A549 (cell line): ENCODE data around the gene SEMA4D. TPM values are rescaled to one million over a fixed set of nuclear protein-coding genes. Genes with fewer than 3 reads are reported as not detected.

Source experiments
- ATAC-seq, 2 experiments: fragments of 200-7000 bp in 1 of 2; fragments of >200 bp in 1 of 2; cut with Nextera tagmentation in 1 of 2; cut with Tn5 transposase in 1 of 2; 3 replicates each; pipeline versions ENCODE4 v1.8.0 to v1.9.1; 2018 to 2020; ENCODE audit warnings: mild to moderate bottlenecking in 1 of 2, moderate library complexity in 1 of 2
- CTCF ChIA-PET: fragments of 300-600 bp; sonication (Branson Sonifier 250); formaldehyde crosslinking; extraction: SDS; loops from one replicate; lab custom pipeline; 2021; ENCODE audit warnings: antibody characterized with exemption, inconsistent platforms; lab: Yijun Ruan, JAX
- POLR2A ChIA-PET: fragments of 350-600 bp; formaldehyde crosslinking; extraction: SDS; loops from one replicate; lab custom pipeline; 2021; ENCODE audit warnings: antibody characterized with exemption, inconsistent platforms; lab: Yijun Ruan, JAX
- DNase-seq, 2 experiments: peaks; one replicate each; pipeline versions ENCODE4 v3.0.0 to v3.0.0-alpha.2; 2011 to 2016; ENCODE audit warnings: low read depth in 1 of 2, low spot score in 1 of 2
- FAIRE-seq: peaks from 2 replicates; lab custom pipeline; 2011; peaks lifted over from hg19 to GRCh38; lab: Jason Lieb, UNC
- H3K27ac ChIP-seq, 2 experiments: fragments of >200 bp; sonication (Bioruptor Twin); formaldehyde crosslinking; 3 replicates each; pipeline ENCODE4 v1.5.1; 2016 to 2017
- H3K4me1 ChIP-seq: fragments of >200 bp; sonication (Bioruptor Twin); formaldehyde crosslinking; 3 replicates; pipeline ENCODE4 v1.6.1; 2016
- H3K4me2 ChIP-seq: fragments of >200 bp; sonication (Bioruptor Twin); formaldehyde crosslinking; 3 replicates; pipeline ENCODE4 v1.6.1; 2016
- H3K4me3 ChIP-seq: fragments of >200 bp; sonication (Bioruptor Twin); formaldehyde crosslinking; 3 replicates; pipeline ENCODE4 v1.5.1; 2016
- H3K9me3 ChIP-seq: fragments of >200 bp; sonication (Bioruptor Twin); formaldehyde crosslinking; 3 replicates; pipeline ENCODE4 v1.6.1; 2016
- CHD4 ChIP-seq: fragments of 200-600 bp; sonication (generic); IDR thresholded peaks from 2 replicates; pipeline ENCODE4 v1.6.1; 2016; ENCODE audit warnings: antibody characterized with exemption, mild to moderate bottlenecking, borderline replicate concordance
- EHF ChIP-seq: fragments of 250-450 bp; sonication (Bioruptor Pico); IDR thresholded peaks from 2 replicates; pipeline ENCODE4 v1.5.0; 2020; ENCODE audit warnings: mild to moderate bottlenecking
- EP300 ChIP-seq, 2 experiments: fragments of >200 bp; sonication (Bioruptor Twin); formaldehyde crosslinking; IDR thresholded peaks; 2 replicates in 1 of 2; 3 replicates in 1 of 2; pipeline ENCODE4 v1.6.1; 2016 to 2017
- ESRRA ChIP-seq: fragments of 150-350 bp; IDR thresholded peaks from 2 replicates; pipeline ENCODE4 v1.6.1; 2014; ENCODE audit warnings: mild to moderate bottlenecking, low read length, borderline replicate concordance
- FOSB ChIP-seq: fragments of 250-450 bp; sonication (Bioruptor Pico); IDR thresholded peaks from 2 replicates; pipeline ENCODE4 v1.5.0; 2020; ENCODE audit warnings: mild to moderate bottlenecking, moderate library complexity
- HMGXB4 ChIP-seq: fragments of 250-450 bp; sonication (Bioruptor Pico); IDR thresholded peaks from 2 replicates; pipeline ENCODE4 v1.5.0; 2021; ENCODE audit warnings: mild to moderate bottlenecking, moderate library complexity, borderline replicate concordance
- HOXA7 ChIP-seq: fragments of 250-450 bp; sonication (Bioruptor Pico); IDR thresholded peaks from 2 replicates; pipeline ENCODE4 v1.5.0; 2020; ENCODE audit warnings: mild to moderate bottlenecking, moderate library complexity
- HOXB13 ChIP-seq: fragments of 250-450 bp; sonication (Bioruptor Pico); IDR thresholded peaks from 2 replicates; pipeline ENCODE4 v1.5.0; 2020; ENCODE audit warnings: low read depth, mild to moderate bottlenecking, moderate library complexity
- HOXB5 ChIP-seq: fragments of 250-450 bp; sonication (Bioruptor Pico); IDR thresholded peaks from 2 replicates; pipeline ENCODE4 v1.5.0; 2020; ENCODE audit warnings: mild to moderate bottlenecking, moderate library complexity
- JUNB ChIP-seq: fragments of >200 bp; sonication (Bioruptor Twin); formaldehyde crosslinking; IDR thresholded peaks from 2 replicates; pipeline ENCODE4 v1.6.1; 2016
- MAFK ChIP-seq: fragments of 450-650 bp; IDR thresholded peaks from 2 replicates; pipeline ENCODE4 v1.6.1; 2014; ENCODE audit not compliant: partially characterized antibody
- MYC ChIP-seq: IDR thresholded peaks from 2 replicates; pipeline ENCODE4 v1.6.1; 2012; ENCODE audit warnings: mild to moderate bottlenecking, inconsistent platforms, low read length, improper control_type of control experiment, borderline replicate concordance
- NFE2L2 ChIP-seq: fragments of 150-350 bp; conservative IDR thresholded peaks from 2 replicates; pipeline ENCODE4 v1.6.1; 2014; ENCODE audit warnings: low read length
- NR3C1 ChIP-seq: fragments of >200 bp; sonication (Bioruptor Twin); formaldehyde crosslinking; IDR thresholded peaks from 3 replicates; pipeline ENCODE4 v1.6.1; 2017
- PBX3 ChIP-seq: IDR thresholded peaks from 2 replicates; pipeline ENCODE4 v1.6.1; 2012
- PHF8 ChIP-seq: fragments of 200-600 bp; sonication (generic); IDR thresholded peaks from 2 replicates; pipeline ENCODE4 v1.6.1; 2016; ENCODE audit warnings: low read depth, mild to moderate bottlenecking, antibody characterized with exemption, moderate library complexity, borderline replicate concordance
- POLR2A ChIP-seq: IDR thresholded peaks from 2 replicates; pipeline ENCODE4 v1.6.1; 2012; ENCODE audit warnings: mild to moderate bottlenecking, low read length
- POLR2AphosphoS2 ChIP-seq: conservative IDR thresholded peaks from 2 replicates; pipeline ENCODE4 v1.6.1; 2012; ENCODE audit warnings: low read length, improper control_type of control experiment, inconsistent platforms
- RARB ChIP-seq: fragments of 250-450 bp; sonication (Bioruptor Pico); IDR thresholded peaks from 2 replicates; pipeline ENCODE4 v1.8.0; 2021; ENCODE audit warnings: mild to moderate bottlenecking, moderate library complexity
- RCOR1 ChIP-seq: fragments of 150-350 bp; IDR thresholded peaks from 2 replicates; pipeline ENCODE4 v1.6.1; 2014; ENCODE audit warnings: antibody characterized with exemption, low read length, low read depth
- RNF2 ChIP-seq: fragments of 200-600 bp; sonication (generic); IDR thresholded peaks from 2 replicates; pipeline ENCODE4 v1.6.1; 2016; ENCODE audit warnings: low read depth, mild to moderate bottlenecking, antibody characterized with exemption, moderate library complexity, borderline replicate concordance
- SMC3 ChIP-seq: fragments of >200 bp; sonication (Bioruptor Twin); formaldehyde crosslinking; IDR thresholded peaks from 3 replicates; pipeline ENCODE4 v1.6.1; 2018; ENCODE audit warnings: inconsistent platforms
- TP53 ChIP-seq: fragments of 250-450 bp; sonication (Bioruptor Pico); IDR thresholded peaks from 2 replicates; pipeline ENCODE4 v1.5.0; 2021; ENCODE audit warnings: mild to moderate bottlenecking, moderate library complexity
- ZC3H11A ChIP-seq: fragments of 450-650 bp; IDR thresholded peaks from 2 replicates; pipeline ENCODE4 v1.6.1; 2014; ENCODE audit warnings: antibody characterized with exemption, mild to moderate bottlenecking
- WGBS: methylation state at CpG from one replicate; pipeline ENCODE4 v1.1.6; 2017; ENCODE audit errors: missing lambda C conversion rate; 5-methylcytosine and 5-hydroxymethylcytosine counted together
- polyA plus RNA-seq, 4 experiments: library from polyadenylated mRNA; depleted of rRNA in 3 of 4; stranded (reverse); fragments of >200 nt; fragmentation: RNase III in 1 of 4; extraction: RNeasy Plus Mini Kit Qiagen cat#74134 plus additional on column Dnase treatment in 1 of 4; gene quantifications; 2 replicates in 3 of 4; 3 replicates in 1 of 4; pipeline ENCODE4 v1.2.3, GENCODE V29; 2011 to 2017
- TF ChIP-seq, protein P1 (sequence below): IDR thresholded peaks from 2 replicates; pipeline ENCODE4 v1.6.1; 2012; ENCODE audit warnings: low read depth, borderline replicate concordance
- TF ChIP-seq, protein P2 (sequence below): IDR thresholded peaks from 2 replicates; pipeline ENCODE4 v1.6.1; 2012
- TF ChIP-seq, protein P3 (sequence below): fragments of >200 bp; sonication (Bioruptor Twin); formaldehyde crosslinking; IDR thresholded peaks from 3 replicates; pipeline ENCODE4 v1.5.1; 2016

The SEMA4D gene
- polyA plus RNA-seq, 2 of the 4 experiments (the other 2 are of a cell fraction), result 5.3 to 7.2 TPM

GRCh38 chr9:89418882-89419640 lies 78.9 kb downstream of the SEMA4D start:
- POLR2A ChIA-PET, result no interaction called here
- CTCF ChIA-PET, result interaction anchor here (1.2 kb wide), 1 partner anchor 10 kb away, joined by 3 read pairs; no protein-coding TSS in a partner anchor

DNA sequence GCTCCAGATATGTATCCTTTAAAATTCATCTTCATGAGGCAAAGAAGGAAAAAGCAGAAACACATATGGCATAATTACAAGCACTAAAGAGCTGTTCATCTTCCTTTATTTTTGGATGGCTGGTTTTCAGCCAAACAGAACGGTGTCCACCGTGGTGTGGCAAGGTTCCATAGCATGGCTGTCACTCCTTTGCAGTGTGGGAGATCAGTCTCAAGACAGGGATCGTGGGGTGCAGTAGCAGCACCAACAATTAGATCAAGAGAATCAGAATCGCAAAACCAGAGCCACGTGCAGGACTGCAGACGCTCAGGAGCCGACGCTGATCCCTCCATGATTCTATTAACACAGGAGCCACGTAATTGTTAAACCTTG lies 79.5 kb downstream of the SEMA4D start:
- no peak for DNase-seq
- ChIA-PET CTCF (interaction anchor here (1.2 to 1.7 kb wide), 2 partner anchors 11 to 16 kb away, joined by 3 read pairs; no protein-coding TSS in a partner anchor), POLR2A (no interaction called here)
- H3K4me2 ChIP-seq, result no peak overlapping the region
- no peak for TF ChIP-seq ESRRA
- TF ChIP-seq HOXB5 (CRISPR knock-in tag), result no peak
- no peak for TF ChIP-seq TP53
- no peak for TF ChIP-seq POLR2A
- TF ChIP-seq PHF8, result no peak
- no peak for TF ChIP-seq MYC
- TF ChIP-seq HOXA7 (CRISPR knock-in tag), result no peak
- TF ChIP-seq, protein P1, sequence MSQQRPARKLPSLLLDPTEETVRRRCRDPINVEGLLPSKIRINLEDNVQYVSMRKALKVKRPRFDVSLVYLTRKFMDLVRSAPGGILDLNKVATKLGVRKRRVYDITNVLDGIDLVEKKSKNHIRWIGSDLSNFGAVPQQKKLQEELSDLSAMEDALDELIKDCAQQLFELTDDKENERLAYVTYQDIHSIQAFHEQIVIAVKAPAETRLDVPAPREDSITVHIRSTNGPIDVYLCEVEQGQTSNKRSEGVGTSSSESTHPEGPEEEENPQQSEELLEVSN, result no peak
- TF ChIP-seq POLR2AphosphoS2, result no peak
- no peak for TF ChIP-seq HOXB13
- TF ChIP-seq, protein P2, sequence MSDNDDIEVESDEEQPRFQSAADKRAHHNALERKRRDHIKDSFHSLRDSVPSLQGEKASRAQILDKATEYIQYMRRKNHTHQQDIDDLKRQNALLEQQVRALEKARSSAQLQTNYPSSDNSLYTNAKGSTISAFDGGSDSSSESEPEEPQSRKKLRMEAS, result no peak
- TF ChIP-seq PBX3, result no peak
- no peak for TF ChIP-seq RCOR1
- TF ChIP-seq EHF, result no peak
- no peak for TF ChIP-seq JUNB
- TF ChIP-seq EP300 (IDR thresholded peaks at IDR 0.05), result no peak
- no peak for TF ChIP-seq ZC3H11A
- TF ChIP-seq HMGXB4, result no peak
- TF ChIP-seq, all 56 proteins: peak for 0
- no peaks in the 10 kb centered on the region for H3K9me3 ChIP-seq
- FAIRE-seq, result no peak
- H3K4me3 ChIP-seq, result no peak overlapping the region
- H3K4me1 ChIP-seq, result no peaks in the 10 kb centered on the region
- ATAC-seq, result no peak
- H3K27ac ChIP-seq, result no peak overlapping the region
- 92% methylated on average over 9 of the region's 9 CpGs for WGBS

More at GRCh38 chr9:89418882-89419640, 78.9 kb downstream of the SEMA4D start:
- 96% methylated on average over 12 of the region's 21 CpGs for WGBS
- H3K27ac ChIP-seq, result no peak overlapping the region
- no peak overlapping the region for H3K4me3 ChIP-seq
- DNase-seq (no peak), ATAC-seq (no peak), FAIRE-seq (no peak)
- no peak overlapping the region for H3K4me2 ChIP-seq
- TF ChIP-seq NFE2L2, result no peak
- TF ChIP-seq HOXA7 (CRISPR knock-in tag), result no peak
- no peak for TF ChIP-seq EP300 (IDR thresholded peaks at IDR 0.05)
- no peak for TF ChIP-seq ESRRA
- TF ChIP-seq SMC3, result no peak
- TF ChIP-seq FOSB (CRISPR knock-in tag), result no peak
- no peak for TF ChIP-seq TP53
- no peak for TF ChIP-seq PBX3
- TF ChIP-seq, protein P3, sequence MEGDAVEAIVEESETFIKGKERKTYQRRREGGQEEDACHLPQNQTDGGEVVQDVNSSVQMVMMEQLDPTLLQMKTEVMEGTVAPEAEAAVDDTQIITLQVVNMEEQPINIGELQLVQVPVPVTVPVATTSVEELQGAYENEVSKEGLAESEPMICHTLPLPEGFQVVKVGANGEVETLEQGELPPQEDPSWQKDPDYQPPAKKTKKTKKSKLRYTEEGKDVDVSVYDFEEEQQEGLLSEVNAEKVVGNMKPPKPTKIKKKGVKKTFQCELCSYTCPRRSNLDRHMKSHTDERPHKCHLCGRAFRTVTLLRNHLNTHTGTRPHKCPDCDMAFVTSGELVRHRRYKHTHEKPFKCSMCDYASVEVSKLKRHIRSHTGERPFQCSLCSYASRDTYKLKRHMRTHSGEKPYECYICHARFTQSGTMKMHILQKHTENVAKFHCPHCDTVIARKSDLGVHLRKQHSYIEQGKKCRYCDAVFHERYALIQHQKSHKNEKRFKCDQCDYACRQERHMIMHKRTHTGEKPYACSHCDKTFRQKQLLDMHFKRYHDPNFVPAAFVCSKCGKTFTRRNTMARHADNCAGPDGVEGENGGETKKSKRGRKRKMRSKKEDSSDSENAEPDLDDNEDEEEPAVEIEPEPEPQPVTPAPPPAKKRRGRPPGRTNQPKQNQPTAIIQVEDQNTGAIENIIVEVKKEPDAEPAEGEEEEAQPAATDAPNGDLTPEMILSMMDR, result no peak
- no peak for TF ChIP-seq MAFK
- TF ChIP-seq RARB (CRISPR knock-in tag), result no peak
- no peak for TF ChIP-seq RNF2
- TF ChIP-seq NR3C1, result no peak
- no peak for TF ChIP-seq CHD4
- H3K4me1 ChIP-seq, result no peaks in the 10 kb centered on the region
- H3K9me3 ChIP-seq, result no peaks in the 10 kb centered on the region
